ENCODE results near the gene WASF2. TPM values are rescaled to one million over a fixed set of nuclear protein-coding genes. Genes with fewer than 3 reads are reported as not detected.

The WASF2 gene
- total RNA-seq, 1 donor from 2014 or later: 156 TPM

GRCh38 chr1:27361044-27361402, 128.9 kb downstream of the WASF2 start:
- intact Hi-C loops (cut with DNase I): no loop called here
- Histone ChIP-seq H3K4me3 (no peak overlapping the region), H3K36me3 (peaks cover 86% of the 10 kb centered on the region)

GRCh38 chr1:27360159-27361043, 129.6 kb downstream of the WASF2 start:
- Histone ChIP-seq H3K4me1 (peaks cover 14% of the 10 kb centered on the region), H3K4me3 (peak overlapping the region; percentile 25), H3K36me3 (peaks cover 92% of the 10 kb centered on the region), H3K27me3 (no peaks in the 10 kb centered on the region), H3K9me3 (no peaks in the 10 kb centered on the region), H3K27ac (no peak overlapping the region)
- intact Hi-C loops (cut with DNase I): no loop called here
- peak; percentile 2 for ATAC-seq
- TF ChIP-seq CTCF (IDR thresholded peaks at IDR 0.05): no peak
- peak; percentile 74 for DNase-seq

More at GRCh38 chr1:27361044-27361402, 128.9 kb downstream of the WASF2 start:
- Histone ChIP-seq H3K9me3 (no peaks in the 10 kb centered on the region), H3K27me3 (no peaks in the 10 kb centered on the region), H3K4me1 (peaks cover 14% of the 10 kb centered on the region), H3K27ac (no peak overlapping the region)
- no peak for TF ChIP-seq CTCF (IDR thresholded peaks at IDR 0.05)
- DNase-seq (no peak), ATAC-seq (no peak)

GRCh38 chr1:27359822-27360158, 130.2 kb downstream of the WASF2 start:
- peaks cover 9% of the 10 kb centered on the region for H3K4me1 ChIP-seq
- peaks cover 98% of the 10 kb centered on the region for H3K36me3 ChIP-seq
- no peaks in the 10 kb centered on the region for H3K27me3 ChIP-seq
- intact Hi-C loops (cut with DNase I): no loop called here
- H3K9me3 ChIP-seq: no peaks in the 10 kb centered on the region
- no peak for ATAC-seq
- no peak for TF ChIP-seq CTCF (IDR thresholded peaks at IDR 0.05)
- no peak for DNase-seq
- H3K4me3 ChIP-seq: no peak overlapping the region
- H3K27ac ChIP-seq: no peak overlapping the region

- Histone ChIP-seq H3K27ac (no peak overlapping the region), H3K36me3 (peaks cover 98% of the 10 kb centered on the region), H3K27me3 (no peaks in the 10 kb centered on the region), H3K4me1 (no peaks in the 10 kb centered on the region), H3K9me3 (no peaks in the 10 kb centered on the region), H3K4me3 (no peak overlapping the region)
- no peak for DNase-seq
- intact Hi-C loops (cut with DNase I): no loop called here
- no peak for TF ChIP-seq CTCF (IDR thresholded peaks at IDR 0.05)
- ATAC-seq: no peak
These were observed 131.0 kb downstream of the WASF2 start for GRCh38 chr1:27358928-27359313.

GRCh38 chr1:27358038-27358927, 131.7 kb downstream of the WASF2 start:
- H3K27me3 ChIP-seq: no peaks in the 10 kb centered on the region
- ATAC-seq (no peak), DNase-seq (no peak)
- intact Hi-C loops (cut with DNase I): no loop called here
- TF ChIP-seq CTCF (IDR thresholded peaks at IDR 0.05): no peak
- no peaks in the 10 kb centered on the region for H3K4me1 ChIP-seq
- no peak overlapping the region for H3K4me3 ChIP-seq
- H3K27ac ChIP-seq: no peak overlapping the region
- H3K36me3 ChIP-seq: peaks cover 98% of the 10 kb centered on the region
- H3K9me3 ChIP-seq: no peaks in the 10 kb centered on the region
